GM19397 (cell line): ENCODE data around the gene SMYD1.

Experiments
- ATAC-seq: cut with Tn5 transposase; IDR thresholded peaks from one replicate; pipeline ENCODE4 v1.9.1; 2021; ENCODE audit warnings: mild to moderate bottlenecking, moderate library complexity; ENCODE audit not compliant: unreplicated experiment

The SMYD1 gene

GRCh38 chr2:88086401-88086800 is 18.8 kb downstream of the SMYD1 start:
- no peak for ATAC-seq

- ATAC-seq: no peak
Measured at GRCh38 chr2:88087073-88087472, 19.4 kb downstream of the SMYD1 start.

GRCh38 chr2:88087763-88088162 is 20.1 kb downstream of the SMYD1 start:
- ATAC-seq: no peak

- ATAC-seq: no peak
Measured at GRCh38 chr2:88088999-88089398, 21.4 kb downstream of the SMYD1 start.

GRCh38 chr2:88090446-88091283 is 23.0 kb downstream of the SMYD1 start:
- no peak for ATAC-seq

GRCh38 chr2:88091943-88092342 is 24.3 kb downstream of the SMYD1 start:
- ATAC-seq: no peak

GRCh38 chr2:88092773-88093172 is 25.1 kb downstream of the SMYD1 start:
- ATAC-seq: no peak

GRCh38 chr2:88095022-88095421 is 27.4 kb downstream of the SMYD1 start:
- ATAC-seq: no peak

- ATAC-seq: no peak
Measured at GRCh38 chr2:88096708-88097107, 29.1 kb downstream of the SMYD1 start.

GRCh38 chr2:88097192-88097591 is 29.6 kb downstream of the SMYD1 start:
- ATAC-seq: no peak

- no peak for ATAC-seq
Measured at GRCh38 chr2:88097891-88098557, 30.4 kb downstream of the SMYD1 start.

GRCh38 chr2:88098558-88098900 is 30.9 kb downstream of the SMYD1 start:
- no peak for ATAC-seq

GRCh38 chr2:88099798-88100488 is 32.3 kb downstream of the SMYD1 start:
- no peak for ATAC-seq

- ATAC-seq: no peak
Measured at GRCh38 chr2:88100489-88100858, 32.8 kb downstream of the SMYD1 start.

GRCh38 chr2:88108796-88109195 is 41.2 kb downstream of the SMYD1 start:
- ATAC-seq: no peak

- ATAC-seq: no peak
Measured at GRCh38 chr2:88110830-88111229, 43.2 kb downstream of the SMYD1 start.

GRCh38 chr2:88113069-88113468 is 45.4 kb downstream of the SMYD1 start:
- ATAC-seq: no peak

GRCh38 chr2:88114889-88115288 is 47.3 kb downstream of the SMYD1 start:
- no peak for ATAC-seq

- ATAC-seq: no peak
Measured at GRCh38 chr2:88115825-88116518, 48.3 kb downstream of the SMYD1 start.

- no peak for ATAC-seq
Measured at GRCh38 chr2:88116669-88117432, 49.2 kb downstream of the SMYD1 start.

GRCh38 chr2:88117973-88118372 is 50.3 kb downstream of the SMYD1 start:
- ATAC-seq: no peak
